A549 (cell line): ENCODE measurements around the gene VPS26B.

Experiments
- CBX2 ChIP-seq: fragments of 200-600 bp; sonication (generic); IDR thresholded peaks from 2 replicates; pipeline ENCODE4 v1.6.1; 2016; ENCODE audit warnings: low read depth, mild to moderate bottlenecking, borderline replicate concordance
- CBX8 ChIP-seq: fragments of 200-600 bp; sonication (generic); IDR thresholded peaks from 2 replicates; pipeline ENCODE4 v1.6.1; 2016
- EHF ChIP-seq: fragments of 250-450 bp; sonication (Bioruptor Pico); IDR thresholded peaks from 2 replicates; pipeline ENCODE4 v1.5.0; 2020; ENCODE audit warnings: mild to moderate bottlenecking
- EP300 ChIP-seq, 2 experiments: fragments of >200 bp; sonication (Bioruptor Twin); formaldehyde crosslinking; IDR thresholded peaks; 2 replicates in 1 of 2; 3 replicates in 1 of 2; pipeline ENCODE4 v1.6.1; 2016 to 2017
- POLR2A ChIP-seq: IDR thresholded peaks from 2 replicates; pipeline ENCODE4 v1.6.1; 2012; ENCODE audit warnings: mild to moderate bottlenecking, low read length
- RARB ChIP-seq: fragments of 250-450 bp; sonication (Bioruptor Pico); IDR thresholded peaks from 2 replicates; pipeline ENCODE4 v1.8.0; 2021; ENCODE audit warnings: mild to moderate bottlenecking, moderate library complexity
- RFX5 ChIP-seq: fragments of 450-650 bp; IDR thresholded peaks from 2 replicates; pipeline ENCODE4 v1.7.1; 2014; ENCODE audit warnings: antibody characterized with exemption, mild to moderate bottlenecking, moderate library complexity
- ZC3H11A ChIP-seq: fragments of 450-650 bp; IDR thresholded peaks from 2 replicates; pipeline ENCODE4 v1.6.1; 2014; ENCODE audit warnings: antibody characterized with exemption, mild to moderate bottlenecking
- TF ChIP-seq, protein P1 (sequence below): IDR thresholded peaks from 2 replicates; pipeline ENCODE4 v1.6.1; 2012
- TF ChIP-seq, protein P2 (sequence below): fragments of >200 bp; sonication (Bioruptor Twin); formaldehyde crosslinking; IDR thresholded peaks from 3 replicates; pipeline ENCODE4 v1.5.1; 2016

DNA sequence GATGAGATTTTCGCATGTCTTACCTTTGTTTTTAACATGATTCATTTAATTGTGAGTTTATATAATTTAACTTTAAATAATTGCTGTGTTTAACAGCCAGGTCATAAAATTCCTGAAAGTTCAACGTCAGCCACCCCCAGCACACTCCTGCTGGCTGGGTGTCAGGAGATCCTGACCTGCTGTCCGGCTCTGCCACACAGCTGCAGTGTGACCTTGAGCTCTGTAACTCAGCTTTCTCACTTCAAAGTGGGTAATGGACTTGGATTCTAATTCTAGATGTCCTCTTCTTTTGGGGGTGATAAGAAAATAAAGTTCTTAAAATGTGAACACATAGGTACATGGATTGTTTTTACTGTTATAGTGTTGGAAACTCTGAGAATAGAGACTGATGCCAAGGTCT, 10.9 kb downstream of the VPS26B start:
- TF ChIP-seq, protein P1, sequence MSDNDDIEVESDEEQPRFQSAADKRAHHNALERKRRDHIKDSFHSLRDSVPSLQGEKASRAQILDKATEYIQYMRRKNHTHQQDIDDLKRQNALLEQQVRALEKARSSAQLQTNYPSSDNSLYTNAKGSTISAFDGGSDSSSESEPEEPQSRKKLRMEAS: no peak
- TF ChIP-seq, protein P2, sequence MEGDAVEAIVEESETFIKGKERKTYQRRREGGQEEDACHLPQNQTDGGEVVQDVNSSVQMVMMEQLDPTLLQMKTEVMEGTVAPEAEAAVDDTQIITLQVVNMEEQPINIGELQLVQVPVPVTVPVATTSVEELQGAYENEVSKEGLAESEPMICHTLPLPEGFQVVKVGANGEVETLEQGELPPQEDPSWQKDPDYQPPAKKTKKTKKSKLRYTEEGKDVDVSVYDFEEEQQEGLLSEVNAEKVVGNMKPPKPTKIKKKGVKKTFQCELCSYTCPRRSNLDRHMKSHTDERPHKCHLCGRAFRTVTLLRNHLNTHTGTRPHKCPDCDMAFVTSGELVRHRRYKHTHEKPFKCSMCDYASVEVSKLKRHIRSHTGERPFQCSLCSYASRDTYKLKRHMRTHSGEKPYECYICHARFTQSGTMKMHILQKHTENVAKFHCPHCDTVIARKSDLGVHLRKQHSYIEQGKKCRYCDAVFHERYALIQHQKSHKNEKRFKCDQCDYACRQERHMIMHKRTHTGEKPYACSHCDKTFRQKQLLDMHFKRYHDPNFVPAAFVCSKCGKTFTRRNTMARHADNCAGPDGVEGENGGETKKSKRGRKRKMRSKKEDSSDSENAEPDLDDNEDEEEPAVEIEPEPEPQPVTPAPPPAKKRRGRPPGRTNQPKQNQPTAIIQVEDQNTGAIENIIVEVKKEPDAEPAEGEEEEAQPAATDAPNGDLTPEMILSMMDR: no peak
- no peak for TF ChIP-seq CBX2
- no peak for TF ChIP-seq EP300 (IDR thresholded peaks at IDR 0.05)
- no peak for TF ChIP-seq ZC3H11A
- TF ChIP-seq POLR2A: no peak
- no peak for TF ChIP-seq CBX8
- no peak for TF ChIP-seq RARB (CRISPR knock-in tag)
- no peak for TF ChIP-seq EHF (CRISPR knock-in tag)
- no peak for TF ChIP-seq RFX5
